Measurements from ENCODE around the gene NTRK3. TPM values are rescaled to one million over a fixed set of nuclear protein-coding genes. Genes with fewer than 3 reads are reported as not detected.

Gene NTRK3
- total and polyA plus RNA-seq, 4 experiments from 2014 or later = 0.67 TPM; not detected in 3

- Histone ChIP-seq H3K4me3 (ENCODE audit: low read length in 2 of 2) (no peak overlapping the region), H3K27ac (ENCODE audit: low read depth, low read length) (no peak overlapping the region), H3K27me3 (ENCODE audit: insufficient read depth, low read length) (no peaks in the 10 kb centered on the region), H3K36me3 (ENCODE audit: insufficient read depth, low read length) (no peaks in the 10 kb centered on the region), H3K4me1 (ENCODE audit: insufficient read depth, low read length) (no peaks in the 10 kb centered on the region), H3K9me3 (ENCODE audit: control insufficient read depth in 1 of 2, low read length in 2 of 2) (no peaks in the 10 kb centered on the region)
- no peak for DNase-seq
- peaks cover 0 to 2% of the 10 kb centered on the region in 2 donors for H3K27me3 Mint-ChIP-seq
- POLR2A ChIA-PET (ENCODE audit: partially characterized antibody) = no interaction called here
- no peak overlapping the region for H3K4me3 Mint-ChIP-seq
- H3K9me3 Mint-ChIP-seq = peaks cover 0 to 3% (median under 1%) of the 10 kb centered on the region in 8 donors
- H3K36me3 Mint-ChIP-seq = no peaks in the 10 kb centered on the region
- no peak overlapping the region for H3K27ac Mint-ChIP-seq
- no peaks in the 10 kb centered on the region for H3K4me1 Mint-ChIP-seq
- intact Hi-C loops (cut with micrococcal nuclease) = no loop called here
- CTCF ChIA-PET (ENCODE audit: partially characterized antibody) = no interaction called here
Observed at GRCh38 chr15:87931584-87931983, 325.0 kb downstream of the NTRK3 start.

GRCh38 chr15:87930457-87930856 lies 326.1 kb downstream of the NTRK3 start:
- ChIA-PET CTCF (ENCODE audit: partially characterized antibody) (no interaction called here), POLR2A (ENCODE audit: partially characterized antibody) (no interaction called here)
- Histone ChIP-seq H3K9me3 (ENCODE audit: control insufficient read depth in 1 of 2, low read length in 2 of 2) (no peaks in the 10 kb centered on the region), H3K36me3 (ENCODE audit: insufficient read depth, low read length) (no peaks in the 10 kb centered on the region), H3K27ac (ENCODE audit: low read depth, low read length) (no peak overlapping the region), H3K4me3 (ENCODE audit: low read length in 2 of 2) (no peak overlapping the region), H3K27me3 (ENCODE audit: insufficient read depth, low read length) (no peaks in the 10 kb centered on the region), H3K4me1 (ENCODE audit: insufficient read depth, low read length) (no peaks in the 10 kb centered on the region)
- Mint-ChIP-seq H3K27me3 (peaks cover 0 to 2% of the 10 kb centered on the region in 2 donors), H3K4me3 (no peak overlapping the region), H3K4me1 (no peaks in the 10 kb centered on the region), H3K27ac (no peak overlapping the region), H3K36me3 (no peaks in the 10 kb centered on the region), H3K9me3 (peaks cover 0 to 3% (median under 1%) of the 10 kb centered on the region in 8 donors)
- no peak for DNase-seq
- intact Hi-C loops (cut with micrococcal nuclease) = no loop called here

GRCh38 chr15:87929841-87930240 lies 326.7 kb downstream of the NTRK3 start:
- H3K4me3 ChIP-seq (ENCODE audit: low read length in 2 of 2) = no peak overlapping the region
- no peak overlapping the region for H3K27ac Mint-ChIP-seq
- DNase-seq = no peak
- H3K9me3 ChIP-seq (ENCODE audit: control insufficient read depth in 1 of 2, low read length in 2 of 2) = no peaks in the 10 kb centered on the region
- H3K9me3 Mint-ChIP-seq = peaks cover 0 to 3% (median under 1%) of the 10 kb centered on the region in 8 donors
- intact Hi-C loops (cut with micrococcal nuclease) = no loop called here
- H3K4me3 Mint-ChIP-seq = no peak overlapping the region
- CTCF ChIA-PET (ENCODE audit: partially characterized antibody) = no interaction called here
- H3K27me3 Mint-ChIP-seq = peaks cover 0 to 2% of the 10 kb centered on the region in 2 donors
- POLR2A ChIA-PET (ENCODE audit: partially characterized antibody) = no interaction called here
- no peaks in the 10 kb centered on the region for H3K27me3 ChIP-seq (ENCODE audit: insufficient read depth, low read length)
- no peaks in the 10 kb centered on the region for H3K4me1 Mint-ChIP-seq
- no peak overlapping the region for H3K27ac ChIP-seq (ENCODE audit: low read depth, low read length)
- no peaks in the 10 kb centered on the region for H3K36me3 ChIP-seq (ENCODE audit: insufficient read depth, low read length)
- H3K36me3 Mint-ChIP-seq = no peaks in the 10 kb centered on the region
- no peaks in the 10 kb centered on the region for H3K4me1 ChIP-seq (ENCODE audit: insufficient read depth, low read length)

- Histone ChIP-seq H3K27ac (ENCODE audit: low read depth, low read length) (no peak overlapping the region), H3K27me3 (ENCODE audit: insufficient read depth, low read length) (no peaks in the 10 kb centered on the region), H3K9me3 (ENCODE audit: control insufficient read depth in 1 of 2, low read length in 2 of 2) (no peaks in the 10 kb centered on the region), H3K4me1 (ENCODE audit: insufficient read depth, low read length) (no peaks in the 10 kb centered on the region), H3K36me3 (ENCODE audit: insufficient read depth, low read length) (no peaks in the 10 kb centered on the region), H3K4me3 (ENCODE audit: low read length in 2 of 2) (no peak overlapping the region)
- no peak overlapping the region for H3K4me3 Mint-ChIP-seq
- no peak for DNase-seq
- H3K27me3 Mint-ChIP-seq = peaks cover 0 to 6% of the 10 kb centered on the region in 2 donors
- ChIA-PET CTCF (ENCODE audit: partially characterized antibody) (no interaction called here), POLR2A (ENCODE audit: partially characterized antibody) (no interaction called here)
- no peaks in the 10 kb centered on the region for H3K4me1 Mint-ChIP-seq
- no peak overlapping the region for H3K27ac Mint-ChIP-seq
- intact Hi-C loops (cut with micrococcal nuclease) = no loop called here
- peaks cover 0 to 4% (median under 1%) of the 10 kb centered on the region in 8 donors for H3K9me3 Mint-ChIP-seq
- H3K36me3 Mint-ChIP-seq = no peaks in the 10 kb centered on the region
Observed at GRCh38 chr15:87924433-87924832, 332.1 kb downstream of the NTRK3 start.

GRCh38 chr15:87919064-87919463 lies 337.5 kb downstream of the NTRK3 start:
- POLR2A ChIA-PET (ENCODE audit: partially characterized antibody) = no interaction called here
- H3K36me3 ChIP-seq (ENCODE audit: insufficient read depth, low read length) = no peaks in the 10 kb centered on the region
- Mint-ChIP-seq H3K36me3 (no peaks in the 10 kb centered on the region), H3K4me3 (no peak overlapping the region), H3K9me3 (peaks cover 0 to 6% (median 1%) of the 10 kb centered on the region in 8 donors), H3K27me3 (peaks cover 0 to 3% of the 10 kb centered on the region in 2 donors), H3K27ac (no peak overlapping the region), H3K4me1 (no peaks in the 10 kb centered on the region)
- no peak overlapping the region for H3K27ac ChIP-seq (ENCODE audit: low read depth, low read length)
- H3K4me3 ChIP-seq (ENCODE audit: low read length in 2 of 2) = no peak overlapping the region
- H3K9me3 ChIP-seq (ENCODE audit: control insufficient read depth in 1 of 2, low read length in 2 of 2) = no peaks in the 10 kb centered on the region
- H3K4me1 ChIP-seq (ENCODE audit: insufficient read depth, low read length) = no peaks in the 10 kb centered on the region
- CTCF ChIA-PET (ENCODE audit: partially characterized antibody) = no interaction called here
- no peak for DNase-seq
- intact Hi-C loops (cut with micrococcal nuclease) = no loop called here
- H3K27me3 ChIP-seq (ENCODE audit: insufficient read depth, low read length) = no peaks in the 10 kb centered on the region

- H3K9me3 ChIP-seq (ENCODE audit: control insufficient read depth in 1 of 2, low read length in 2 of 2) = no peaks in the 10 kb centered on the region
- ChIA-PET CTCF (ENCODE audit: partially characterized antibody) (no interaction called here), POLR2A (ENCODE audit: partially characterized antibody) (no interaction called here)
- H3K27ac ChIP-seq (ENCODE audit: low read depth, low read length) = no peak overlapping the region
- no peak overlapping the region for H3K4me3 ChIP-seq (ENCODE audit: low read length in 2 of 2)
- intact Hi-C loops (cut with micrococcal nuclease) = no loop called here
- H3K27me3 Mint-ChIP-seq = peaks cover 0 to 3% of the 10 kb centered on the region in 2 donors
- no peak overlapping the region for H3K27ac Mint-ChIP-seq
- no peaks in the 10 kb centered on the region for H3K36me3 Mint-ChIP-seq
- DNase-seq = no peak
- H3K4me1 ChIP-seq (ENCODE audit: insufficient read depth, low read length) = no peaks in the 10 kb centered on the region
- peaks cover 0 to 6% (median 1%) of the 10 kb centered on the region in 8 donors for H3K9me3 Mint-ChIP-seq
- H3K4me3 Mint-ChIP-seq = no peak overlapping the region
- H3K27me3 ChIP-seq (ENCODE audit: insufficient read depth, low read length) = no peaks in the 10 kb centered on the region
- no peaks in the 10 kb centered on the region for H3K36me3 ChIP-seq (ENCODE audit: insufficient read depth, low read length)
- H3K4me1 Mint-ChIP-seq = no peaks in the 10 kb centered on the region
Observed at GRCh38 chr15:87917480-87917879, 339.1 kb downstream of the NTRK3 start.

GRCh38 chr15:87916208-87916607 lies 340.3 kb downstream of the NTRK3 start:
- Histone ChIP-seq H3K27ac (ENCODE audit: low read depth, low read length) (no peak overlapping the region), H3K36me3 (ENCODE audit: insufficient read depth, low read length) (no peaks in the 10 kb centered on the region), H3K4me3 (ENCODE audit: low read length in 2 of 2) (no peak overlapping the region), H3K27me3 (ENCODE audit: insufficient read depth, low read length) (no peaks in the 10 kb centered on the region), H3K9me3 (ENCODE audit: control insufficient read depth in 1 of 2, low read length in 2 of 2) (no peaks in the 10 kb centered on the region), H3K4me1 (ENCODE audit: insufficient read depth, low read length) (no peaks in the 10 kb centered on the region)
- peaks cover 2% of the 10 kb centered on the region in 2 donors for H3K27me3 Mint-ChIP-seq
- no peaks in the 10 kb centered on the region for H3K4me1 Mint-ChIP-seq
- no peak for DNase-seq
- no peak overlapping the region for H3K27ac Mint-ChIP-seq
- POLR2A ChIA-PET (ENCODE audit: partially characterized antibody) = no interaction called here
- intact Hi-C loops (cut with micrococcal nuclease) = no loop called here
- H3K4me3 Mint-ChIP-seq = no peak overlapping the region
- H3K9me3 Mint-ChIP-seq = peaks cover 0 to 6% (median 1%) of the 10 kb centered on the region in 8 donors
- CTCF ChIA-PET (ENCODE audit: partially characterized antibody) = no interaction called here
- no peaks in the 10 kb centered on the region for H3K36me3 Mint-ChIP-seq

- Histone ChIP-seq H3K27me3 (ENCODE audit: insufficient read depth, low read length) (no peaks in the 10 kb centered on the region), H3K9me3 (ENCODE audit: control insufficient read depth in 1 of 2, low read length in 2 of 2) (no peaks in the 10 kb centered on the region), H3K4me1 (ENCODE audit: insufficient read depth, low read length) (no peaks in the 10 kb centered on the region), H3K27ac (ENCODE audit: low read depth, low read length) (no peak overlapping the region), H3K36me3 (ENCODE audit: insufficient read depth, low read length) (no peaks in the 10 kb centered on the region), H3K4me3 (ENCODE audit: low read length in 2 of 2) (no peak overlapping the region)
- ChIA-PET POLR2A (ENCODE audit: partially characterized antibody) (no interaction called here), CTCF (ENCODE audit: partially characterized antibody) (no interaction called here)
- Mint-ChIP-seq H3K4me3 (no peak overlapping the region), H3K27ac (no peak overlapping the region), H3K4me1 (no peaks in the 10 kb centered on the region), H3K36me3 (no peaks in the 10 kb centered on the region), H3K9me3 (peaks cover 0 to 5% (median under 1%) of the 10 kb centered on the region in 8 donors), H3K27me3 (peaks cover 2 to 8% of the 10 kb centered on the region in 2 donors)
- no peak for DNase-seq
- intact Hi-C loops (cut with micrococcal nuclease) = no loop called here
Observed at GRCh38 chr15:87910301-87910700, 346.2 kb downstream of the NTRK3 start.

All from CD4-positive, alpha-beta memory T cell (primary cell).